Measurements from ENCODE around the gene G6PD.
"Not testable (repeated sequence)": the region's sequence is repeated elsewhere in the genome, so short reads cannot be mapped to it uniquely, and the experiment has no call there.

Gene G6PD

GRCh38 chrX:154542723-154543424, 3.8 kb downstream of the G6PD start:
- DNase-seq, result no peak

- DNase-seq, result no peak
These were observed 4.5 kb downstream of the G6PD start for GRCh38 chrX:154541896-154542722.

- DNase-seq, result no peak
These were observed 5.1 kb downstream of the G6PD start for GRCh38 chrX:154541589-154541895.

DNA sequence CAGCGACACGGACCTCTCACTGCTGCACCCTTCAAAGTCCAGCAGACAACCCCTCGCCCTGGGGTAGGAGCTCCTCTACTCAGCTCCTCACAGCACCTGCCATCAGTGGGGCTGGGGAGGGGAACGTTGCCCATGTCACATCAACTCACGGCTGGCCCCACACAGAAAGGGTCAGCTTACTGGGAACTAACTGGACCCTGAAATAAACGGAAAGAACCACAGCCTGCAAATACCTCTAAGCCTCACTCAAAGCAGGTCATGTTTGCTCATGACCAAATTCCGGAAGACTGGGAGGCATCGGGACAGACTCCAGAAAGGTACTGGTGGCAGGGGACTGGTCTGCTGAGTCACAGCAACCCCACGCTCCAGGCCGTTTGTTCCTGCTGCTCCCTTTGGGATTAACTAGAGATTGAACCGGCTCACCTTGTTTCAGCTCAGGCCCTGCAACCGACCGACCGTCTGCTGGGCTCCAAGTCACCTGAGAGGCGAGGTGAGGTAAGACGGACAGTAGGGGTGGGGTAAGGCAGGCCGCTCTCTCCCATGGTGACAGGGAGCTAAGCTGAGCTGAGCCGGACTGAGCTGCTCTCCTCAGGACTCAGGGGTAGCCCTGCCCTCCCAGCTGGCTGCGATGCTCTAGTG, 5.6 kb downstream of the G6PD start:
- no peak for DNase-seq

DNA sequence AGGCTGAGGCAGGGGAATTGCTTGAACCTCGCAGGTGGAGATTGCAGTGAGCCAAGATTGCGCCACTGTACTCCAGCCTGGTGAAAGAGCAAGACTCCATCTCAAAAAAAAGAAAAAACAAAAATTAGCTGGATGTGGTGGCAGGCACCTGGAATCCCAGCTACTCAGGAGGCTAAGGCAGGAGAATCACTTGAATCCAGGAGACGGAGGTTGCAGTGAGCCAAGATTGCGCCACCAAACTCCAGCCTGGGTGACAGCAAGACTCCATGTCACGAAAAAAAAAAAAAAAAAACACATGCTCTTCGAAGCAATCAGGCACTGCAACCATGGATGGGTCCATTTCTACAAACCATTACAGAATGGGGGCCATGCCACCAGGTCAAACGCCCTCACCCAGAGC, 6.3 kb downstream of the G6PD start:
- DNase-seq, result not testable (repeated sequence)

- DNase-seq, result no peak
These were observed 7.6 kb downstream of the G6PD start for GRCh38 chrX:154539077-154539476.

GRCh38 chrX:154535892-154536291, 10.8 kb downstream of the G6PD start:
- no peak for DNase-seq

- peak; percentile 86 for DNase-seq
These were observed 11.9 kb downstream of the G6PD start for GRCh38 chrX:154534526-154535322.

DNA sequence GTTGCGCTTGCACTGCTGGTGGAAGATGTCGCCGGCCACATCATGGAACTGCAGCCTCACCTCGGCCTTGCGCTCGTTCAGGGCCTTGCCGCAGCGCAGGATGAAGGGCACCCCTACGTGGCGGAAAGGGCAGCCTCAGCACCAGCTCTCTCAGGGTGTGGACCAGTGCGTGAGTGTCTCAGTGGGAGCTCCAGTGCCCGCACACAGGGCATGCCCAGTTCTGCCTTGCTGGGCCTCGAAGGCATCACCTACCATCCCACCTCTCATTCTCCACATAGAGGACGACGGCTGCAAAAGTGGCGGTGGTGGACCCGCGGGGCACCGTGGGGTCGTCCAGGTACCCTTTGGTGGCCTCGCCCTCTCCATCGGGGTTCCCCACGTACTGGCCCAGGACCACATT, 14.0 kb downstream of the G6PD start:
- DNase-seq, result no peak

DNA sequence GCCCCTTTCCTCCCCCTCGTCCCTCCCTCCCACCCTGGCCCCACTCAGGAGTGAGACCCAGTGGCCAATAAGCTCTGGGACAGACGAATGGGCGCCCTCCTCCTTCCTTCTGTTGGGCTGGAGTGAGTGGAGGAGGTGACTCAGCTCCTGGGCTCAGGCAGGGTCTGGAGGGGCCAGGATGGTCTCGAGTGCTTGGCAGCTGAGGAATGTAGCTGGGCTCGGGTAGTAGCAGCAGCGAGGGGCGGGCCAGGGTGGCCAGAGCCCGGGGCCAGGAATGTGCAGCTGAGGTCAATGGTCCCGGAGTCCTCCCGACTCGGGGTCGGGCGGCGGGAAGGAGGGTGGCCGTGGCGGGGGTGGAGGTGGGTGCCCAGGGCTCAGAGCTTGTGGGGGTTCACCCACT, 15.0 kb downstream of the G6PD start:
- no peak for DNase-seq

- DNase-seq, result no peak
These were observed 16.4 kb downstream of the G6PD start for GRCh38 chrX:154530286-154530685.

DNA sequence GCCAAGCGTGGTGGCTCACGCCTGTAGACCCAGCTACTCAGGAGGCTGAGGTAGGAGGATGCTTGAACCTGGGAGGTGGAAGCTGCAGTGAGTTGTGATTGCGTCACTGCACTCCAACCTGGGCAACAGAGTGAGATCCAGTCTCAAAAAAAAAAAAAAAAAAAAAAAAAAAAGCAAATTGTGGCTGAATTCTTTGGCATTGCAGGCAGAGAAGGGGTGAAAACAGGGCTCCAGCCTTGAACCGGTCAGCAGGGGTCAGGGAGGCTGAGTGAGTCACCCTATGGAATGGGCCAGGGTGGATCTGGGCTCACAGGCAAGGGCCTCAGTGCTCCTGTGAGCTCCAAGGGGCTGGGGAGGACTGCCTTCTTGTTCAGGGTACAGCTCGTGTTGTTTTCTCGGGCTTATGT, 17.4 kb downstream of the G6PD start:
- DNase-seq, result no peak

DNA sequence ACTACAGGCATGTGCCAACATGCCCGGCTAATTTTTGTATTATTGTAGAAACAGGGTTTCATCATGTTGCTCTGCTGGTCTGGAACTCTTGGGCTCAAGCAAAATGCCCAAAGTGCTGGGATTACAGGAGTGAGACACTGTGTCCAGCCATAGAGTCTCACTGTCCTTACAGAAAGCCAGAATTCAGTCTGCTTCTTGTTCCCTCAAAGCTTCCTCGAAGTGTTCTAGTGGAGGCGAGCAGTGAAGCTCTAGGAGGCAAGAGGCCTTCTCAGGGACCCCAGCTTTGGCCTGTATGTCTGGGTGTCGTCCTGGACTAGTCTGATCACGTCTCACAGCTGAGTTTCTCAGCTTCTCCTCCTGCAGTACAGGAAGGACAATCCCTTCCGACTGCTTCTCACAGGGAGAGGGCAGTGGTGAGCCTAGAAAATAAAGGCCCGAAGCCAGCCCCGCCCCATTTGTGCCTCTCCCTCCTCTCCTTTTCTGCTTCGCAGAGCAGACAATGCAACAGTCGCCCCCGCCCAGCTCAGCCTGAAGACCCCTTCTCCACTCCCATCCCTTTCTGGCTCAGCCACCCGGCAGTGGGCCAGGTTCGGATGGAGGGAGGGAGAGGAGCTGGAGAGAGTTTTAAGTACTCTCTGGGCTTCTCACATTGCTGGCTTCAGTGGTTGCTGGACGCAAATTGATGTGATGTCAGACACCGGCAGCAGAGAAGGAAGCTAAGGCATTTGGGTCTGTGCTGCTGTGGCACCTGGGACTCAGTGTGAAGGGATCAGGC, 19.6 kb downstream of the G6PD start:
- DNase-seq, result peak; percentile 52

DNA sequence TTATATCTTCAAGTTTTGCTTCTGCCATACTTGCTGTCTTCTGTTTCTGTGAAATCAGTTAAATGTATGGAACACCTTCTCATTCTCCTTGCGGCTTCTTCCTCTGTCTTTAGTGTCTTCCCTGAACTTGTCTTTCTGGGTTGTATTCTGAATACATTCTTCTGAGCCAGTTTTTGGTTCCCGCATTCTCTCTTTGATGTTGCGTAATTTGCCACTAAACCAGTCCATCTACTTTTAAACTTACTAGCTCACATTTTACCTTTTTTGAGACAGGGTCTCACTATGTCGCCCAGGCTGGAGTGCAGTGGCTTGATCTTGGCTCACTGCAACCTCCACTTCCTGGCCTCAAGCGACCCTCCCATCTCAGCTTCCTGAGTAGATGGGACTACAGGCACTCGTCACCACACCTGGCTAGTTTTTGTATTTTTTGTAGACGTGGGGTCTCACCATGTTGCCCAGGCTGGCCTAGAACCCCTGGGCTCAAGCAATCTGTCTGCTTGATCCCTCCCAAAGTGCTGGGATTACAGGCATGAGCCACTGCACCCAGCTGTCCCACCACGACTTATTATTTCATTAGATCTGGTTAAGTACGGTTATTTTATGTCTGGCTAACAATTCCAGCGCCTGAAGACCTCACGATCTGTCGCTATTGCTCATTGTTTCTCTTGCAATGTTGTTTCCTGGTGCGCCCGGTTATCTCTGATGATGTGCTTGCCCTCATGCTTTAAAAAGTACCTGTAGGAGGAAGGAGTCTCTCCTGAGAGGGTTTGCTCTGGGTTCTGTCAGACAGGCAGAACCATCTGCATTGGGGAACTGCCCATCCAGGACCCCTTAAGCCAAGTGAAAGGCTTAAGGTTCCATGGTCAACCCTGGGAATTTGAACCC, 20.8 kb downstream of the G6PD start:
- DNase-seq, result no peak

DNA sequence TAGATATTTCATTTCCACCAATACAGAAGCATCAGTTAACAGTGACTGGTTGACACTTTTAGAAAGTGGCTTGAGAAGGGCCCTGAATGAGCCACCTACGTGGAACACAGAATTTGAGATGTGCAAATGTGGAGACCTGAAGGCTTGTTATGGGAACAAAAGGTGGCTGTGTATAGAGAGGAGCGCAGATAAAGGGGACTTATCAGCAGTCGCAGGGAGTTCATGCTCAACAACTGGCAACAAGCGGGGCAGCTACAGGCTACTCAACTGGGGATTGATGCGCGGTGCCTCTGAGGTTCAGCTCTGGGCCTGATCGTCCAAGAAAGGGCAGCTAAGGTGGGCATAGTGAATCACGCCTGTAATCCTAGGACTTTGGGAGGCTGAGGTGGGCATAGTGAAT, 27.3 kb downstream of the G6PD start:
- no peak for DNase-seq

GRCh38 chrX:154517101-154517781, 29.4 kb downstream of the G6PD start:
- DNase-seq, result no peak

- DNase-seq, result no peak
These were observed 30.0 kb downstream of the G6PD start for GRCh38 chrX:154516656-154517100.

GRCh38 chrX:154515966-154516655, 30.5 kb downstream of the G6PD start, which contains the start of gene FAM3A:
Gene FAM3A (minus strand): TSS chrX:154516232. CDS start chrX:154515772, 460 bp downstream.
- peak; percentile 90 for DNase-seq

DNA sequence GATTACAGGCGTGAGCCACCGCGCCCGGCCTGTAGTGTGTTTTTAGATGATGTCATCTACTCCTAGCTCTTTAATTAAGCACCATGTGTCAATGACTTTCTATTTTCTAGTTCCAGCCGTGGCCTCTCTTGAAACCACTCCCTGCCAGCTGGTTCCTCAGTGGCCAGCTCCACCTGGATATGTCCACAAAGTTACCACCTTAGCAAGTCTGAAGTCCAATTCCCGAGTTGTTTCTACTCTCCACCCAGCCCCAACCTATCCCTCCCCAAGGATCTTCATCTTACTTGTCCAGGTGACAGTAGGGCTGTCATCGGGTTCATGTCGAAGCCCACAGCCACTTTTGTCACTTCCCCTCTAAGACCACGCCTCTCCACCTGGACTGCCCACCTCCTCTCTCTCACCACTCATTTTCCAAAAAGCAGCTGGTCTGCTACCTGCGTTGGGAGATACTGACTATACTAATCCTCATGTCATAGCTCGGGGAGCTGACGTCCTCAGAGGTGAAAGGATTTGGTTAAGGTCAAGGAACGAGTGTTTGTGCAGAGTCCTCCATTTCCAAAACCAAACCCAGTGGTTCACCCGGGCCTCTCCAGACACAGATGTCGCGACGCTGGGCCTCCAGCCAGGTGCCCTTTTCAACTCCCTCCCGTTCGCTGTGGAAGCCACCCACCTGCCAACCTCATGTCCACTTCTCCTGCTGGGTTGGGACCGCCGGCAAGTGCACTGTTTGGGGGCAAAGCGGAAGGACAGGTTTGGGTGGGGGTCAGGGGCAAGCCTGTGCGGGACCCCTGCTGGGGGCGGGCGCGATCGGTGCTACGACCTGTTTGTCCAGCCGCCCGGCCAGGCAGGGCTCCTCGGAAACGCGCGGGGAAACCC, 31.3 kb downstream of the G6PD start:
- DNase-seq, result no peak
